Gastroesophageal sphincter (tissue), 3 donors: ENCODE results near the gene CHST5.

ENCODE experiments used
- EP300 ChIP-seq: sonication (generic); formaldehyde crosslinking; IDR thresholded peaks from one replicate; pipeline ENCODE4 v1.6.1; 2017; ENCODE audit warnings: antibody characterized with exemption, mild to moderate bottlenecking
- TF ChIP-seq, protein P1 (sequence below), 4 experiments: fragments of 200-600 bp in 2 of 4; fragments of 450-650 bp in 2 of 4; sonication (generic) in 1 of 4; IDR thresholded peaks; one replicate each; pipeline ENCODE4 v1.5.1; 2017 to 2019; ENCODE audit warnings: antibody characterized with exemption in 4 of 4, mild to moderate bottlenecking in 2 of 4, moderate library complexity in 2 of 4

GRCh38 chr16:75556431-75556950, 20.6 kb upstream of the CHST5 start:
- TF ChIP-seq, protein P1, sequence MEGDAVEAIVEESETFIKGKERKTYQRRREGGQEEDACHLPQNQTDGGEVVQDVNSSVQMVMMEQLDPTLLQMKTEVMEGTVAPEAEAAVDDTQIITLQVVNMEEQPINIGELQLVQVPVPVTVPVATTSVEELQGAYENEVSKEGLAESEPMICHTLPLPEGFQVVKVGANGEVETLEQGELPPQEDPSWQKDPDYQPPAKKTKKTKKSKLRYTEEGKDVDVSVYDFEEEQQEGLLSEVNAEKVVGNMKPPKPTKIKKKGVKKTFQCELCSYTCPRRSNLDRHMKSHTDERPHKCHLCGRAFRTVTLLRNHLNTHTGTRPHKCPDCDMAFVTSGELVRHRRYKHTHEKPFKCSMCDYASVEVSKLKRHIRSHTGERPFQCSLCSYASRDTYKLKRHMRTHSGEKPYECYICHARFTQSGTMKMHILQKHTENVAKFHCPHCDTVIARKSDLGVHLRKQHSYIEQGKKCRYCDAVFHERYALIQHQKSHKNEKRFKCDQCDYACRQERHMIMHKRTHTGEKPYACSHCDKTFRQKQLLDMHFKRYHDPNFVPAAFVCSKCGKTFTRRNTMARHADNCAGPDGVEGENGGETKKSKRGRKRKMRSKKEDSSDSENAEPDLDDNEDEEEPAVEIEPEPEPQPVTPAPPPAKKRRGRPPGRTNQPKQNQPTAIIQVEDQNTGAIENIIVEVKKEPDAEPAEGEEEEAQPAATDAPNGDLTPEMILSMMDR (IDR thresholded peaks at IDR 0.05): no peak
- TF ChIP-seq EP300: no peak
